ENCODE results near the gene QPCTL.
A peak's percentile ranks its signal among the peaks of the same experiment; 100 is the strongest.
"Not testable (repeated sequence)": the region's sequence is repeated elsewhere in the genome, so short reads cannot be mapped to it uniquely, and the experiment has no call there.

QPCTL gene

GRCh38 chr19:45676851-45677263, 15.6 kb upstream of the QPCTL start:
- peak; percentile 64 for DNase-seq (ENCODE audit: low spot score)

DNA sequence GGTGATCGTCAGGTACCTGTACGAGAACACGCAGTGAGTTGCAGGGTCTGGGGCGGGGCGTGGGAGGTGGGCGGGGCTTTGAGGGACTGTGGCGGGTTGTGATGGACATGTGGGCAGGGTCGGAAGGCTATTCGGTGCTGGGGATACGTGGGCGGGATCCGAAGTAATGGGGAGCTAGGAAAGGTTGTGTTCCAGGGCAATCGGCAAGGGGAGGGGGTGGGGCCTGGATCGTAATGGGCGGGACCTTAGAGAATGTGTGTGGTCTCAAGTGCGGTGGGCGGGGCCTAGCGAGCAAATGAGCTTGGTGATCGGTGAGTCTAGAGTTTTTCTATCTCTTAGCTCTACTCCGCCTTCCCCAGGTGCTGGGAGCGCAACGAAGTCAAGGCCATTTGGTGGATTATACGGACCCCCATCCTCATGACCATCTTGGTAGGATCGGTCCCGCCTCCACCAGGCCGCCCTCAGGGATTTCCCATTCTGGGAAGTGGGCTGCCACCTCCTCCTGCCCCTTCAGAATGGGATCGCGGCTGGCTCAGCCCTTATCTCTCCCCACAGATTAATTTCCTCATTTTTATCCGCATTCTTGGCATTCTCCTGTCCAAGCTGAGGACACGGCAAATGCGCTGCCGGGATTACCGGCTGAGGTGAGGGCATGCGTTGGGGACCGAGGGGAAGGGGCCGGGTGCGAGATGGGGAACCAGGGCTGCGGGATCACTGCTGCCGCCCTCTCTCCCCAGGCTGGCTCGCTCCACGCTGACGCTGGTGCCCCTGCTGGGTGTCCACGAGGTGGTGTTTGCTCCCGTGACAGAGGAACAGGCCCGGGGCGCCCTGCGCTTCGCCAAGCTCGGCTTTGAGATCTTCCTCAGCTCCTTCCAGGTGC, 14.9 kb upstream of the QPCTL start:
- peak; percentile 100 for DNase-seq (ENCODE audit: low spot score)

GRCh38 chr19:45681391-45682015, 11.0 kb upstream of the QPCTL start:
- peak; percentile 91 for DNase-seq (ENCODE audit: low spot score)

DNA sequence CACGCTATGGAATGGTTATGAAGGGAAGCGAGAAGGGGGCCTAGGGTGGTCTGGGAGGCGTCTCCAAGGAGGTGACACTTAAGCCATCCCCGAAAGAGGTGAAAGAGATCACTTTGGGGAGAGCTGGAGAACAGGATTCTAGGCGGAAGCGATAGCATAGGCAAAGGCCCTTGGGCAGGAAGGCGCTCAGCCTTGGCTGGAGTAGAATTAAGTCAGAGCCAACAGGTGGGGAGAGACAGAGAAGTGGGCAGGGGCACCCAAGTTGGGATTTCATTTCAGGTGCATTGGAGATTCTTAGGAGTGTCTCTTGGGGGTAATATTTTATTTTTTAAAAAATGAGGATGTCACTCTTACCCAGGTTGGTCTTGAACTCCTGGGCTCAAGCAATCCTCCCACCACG, 10.3 kb upstream of the QPCTL start:
- DNase-seq (ENCODE audit: low spot score), result no peak

DNA sequence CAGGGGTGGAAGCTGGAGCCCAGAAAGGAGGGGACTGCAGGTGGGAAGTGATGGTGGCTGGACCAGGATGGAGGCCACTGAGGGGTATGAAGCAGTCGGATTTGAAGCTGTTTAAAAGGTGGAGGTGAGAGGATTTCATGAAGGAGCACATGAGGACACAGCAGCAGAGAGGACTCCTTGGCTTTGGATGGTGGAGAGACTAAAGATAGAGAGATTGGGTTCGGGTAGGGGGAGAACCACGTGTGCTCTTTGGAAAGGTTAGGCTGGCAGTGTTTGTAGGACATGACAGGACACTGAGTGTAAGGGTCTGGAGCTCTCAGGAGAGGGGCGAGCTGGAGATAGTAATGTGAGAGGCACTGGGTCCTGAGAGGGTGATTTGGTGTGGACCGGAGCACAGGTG, 9.6 kb upstream of the QPCTL start:
- no peak for DNase-seq (ENCODE audit: low spot score)

- DNase-seq (ENCODE audit: low spot score), result not testable (repeated sequence)
Measured at GRCh38 chr19:45685045-45685444, 7.4 kb upstream of the QPCTL start.

DNA sequence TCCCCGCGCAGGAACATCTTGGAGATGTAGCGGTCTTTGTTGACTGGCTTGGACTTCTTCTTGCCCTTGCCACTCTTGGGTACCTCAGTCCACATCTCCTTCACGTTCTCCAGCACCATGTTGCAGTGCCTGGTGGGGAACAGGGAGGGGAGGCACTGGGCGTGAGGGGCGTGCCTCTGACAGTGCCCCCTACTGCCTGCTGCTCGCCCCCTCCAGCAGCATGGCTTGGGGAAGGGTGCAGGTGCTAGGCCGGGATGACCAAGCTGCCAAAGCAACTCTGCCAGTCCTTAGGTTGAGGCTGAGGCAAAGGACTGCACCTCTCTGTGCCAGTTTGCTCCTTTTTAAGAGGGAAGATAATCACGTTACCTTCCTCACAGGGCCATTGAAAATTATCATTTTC, 4.9 kb upstream of the QPCTL start:
- DNase-seq (ENCODE audit: low spot score), result no peak

- peak; percentile 98 for DNase-seq (ENCODE audit: low spot score)
Measured at GRCh38 chr19:45691516-45692186, 815 bp upstream of the QPCTL start, which contains the start of gene SNRPD2. Gene SNRPD2 (minus strand): TSS chr19:45691953. CDS start chr19:45691888, 65 bp downstream.

- DNase-seq (ENCODE audit: low spot score), result peak; percentile 77
Measured at GRCh38 chr19:45693106-45693788, 781 bp downstream of the QPCTL start.

DNA sequence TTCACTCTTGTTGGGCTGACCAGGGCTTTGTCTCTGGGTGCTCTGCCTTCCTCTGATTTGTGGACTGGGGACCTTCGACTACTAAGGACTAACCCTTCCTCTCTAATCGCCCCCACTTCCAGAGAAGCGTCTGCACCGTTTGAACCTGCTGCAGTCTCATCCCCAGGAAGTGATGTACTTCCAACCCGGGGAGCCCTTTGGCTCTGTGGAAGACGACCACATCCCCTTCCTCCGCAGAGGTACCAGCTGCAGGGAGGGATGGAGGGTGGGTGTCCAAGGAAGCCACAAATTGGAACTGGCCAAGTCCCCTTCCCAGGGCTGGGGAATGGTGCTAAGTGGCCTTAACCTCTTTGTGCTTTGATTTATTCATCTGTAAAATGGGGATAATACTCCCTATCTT, 9.2 kb downstream of the QPCTL start:
- DNase-seq (ENCODE audit: low spot score), result no peak

DNA sequence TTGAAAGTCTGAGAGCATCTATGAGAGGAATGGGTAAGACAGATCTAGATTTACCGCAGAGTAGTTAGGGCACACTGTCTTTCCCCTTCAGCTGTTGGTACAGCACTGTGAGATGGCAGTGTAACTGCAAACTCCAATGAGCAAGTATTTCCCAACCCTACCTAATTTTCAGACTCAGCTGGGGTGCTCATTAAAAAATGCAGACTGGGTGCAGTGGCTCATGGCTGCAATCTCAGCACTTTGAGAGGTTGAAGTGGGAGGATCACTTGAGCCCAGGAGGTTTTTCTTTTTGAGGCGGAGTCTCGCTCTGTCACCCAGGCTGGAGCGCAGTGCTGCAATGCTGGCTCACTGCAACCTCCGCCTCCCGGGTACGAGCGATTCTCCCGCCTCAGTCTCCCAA, 12.6 kb downstream of the QPCTL start:
- DNase-seq (ENCODE audit: low spot score), result no peak

DNA sequence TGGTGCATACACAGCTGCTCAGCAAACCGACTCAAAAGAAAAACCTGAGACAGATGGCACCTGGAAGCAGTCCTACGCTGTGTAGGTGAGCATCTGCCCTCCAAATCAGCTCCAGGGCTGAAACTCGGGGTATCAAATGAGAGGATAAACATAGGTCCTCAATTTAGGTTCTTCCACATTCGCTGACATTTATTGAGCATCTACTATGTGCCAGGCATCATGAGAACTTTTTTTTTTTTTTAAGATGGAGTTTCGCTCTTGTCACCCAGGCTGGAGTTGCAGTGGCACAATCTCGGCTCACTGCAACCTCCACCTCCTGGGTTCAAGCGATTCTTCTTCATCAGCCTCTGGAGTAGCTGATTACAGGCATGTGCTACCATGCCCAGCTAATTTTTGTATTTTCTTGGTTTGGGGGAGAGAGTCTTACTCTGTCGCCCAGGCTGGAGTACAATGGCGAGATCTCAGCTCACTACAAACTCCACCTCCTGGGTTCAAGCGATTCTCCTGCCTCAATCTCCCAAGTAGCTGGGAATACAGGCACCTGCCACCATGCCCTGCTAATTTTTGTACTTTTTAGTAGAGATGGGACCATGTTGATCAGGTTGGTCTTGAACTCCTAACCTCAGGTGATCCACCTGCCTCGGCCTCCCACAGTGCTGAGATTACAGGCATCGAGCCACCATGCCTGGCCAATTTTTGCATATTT, 13.4 kb downstream of the QPCTL start:
- DNase-seq (ENCODE audit: low spot score), result no peak

DNA sequence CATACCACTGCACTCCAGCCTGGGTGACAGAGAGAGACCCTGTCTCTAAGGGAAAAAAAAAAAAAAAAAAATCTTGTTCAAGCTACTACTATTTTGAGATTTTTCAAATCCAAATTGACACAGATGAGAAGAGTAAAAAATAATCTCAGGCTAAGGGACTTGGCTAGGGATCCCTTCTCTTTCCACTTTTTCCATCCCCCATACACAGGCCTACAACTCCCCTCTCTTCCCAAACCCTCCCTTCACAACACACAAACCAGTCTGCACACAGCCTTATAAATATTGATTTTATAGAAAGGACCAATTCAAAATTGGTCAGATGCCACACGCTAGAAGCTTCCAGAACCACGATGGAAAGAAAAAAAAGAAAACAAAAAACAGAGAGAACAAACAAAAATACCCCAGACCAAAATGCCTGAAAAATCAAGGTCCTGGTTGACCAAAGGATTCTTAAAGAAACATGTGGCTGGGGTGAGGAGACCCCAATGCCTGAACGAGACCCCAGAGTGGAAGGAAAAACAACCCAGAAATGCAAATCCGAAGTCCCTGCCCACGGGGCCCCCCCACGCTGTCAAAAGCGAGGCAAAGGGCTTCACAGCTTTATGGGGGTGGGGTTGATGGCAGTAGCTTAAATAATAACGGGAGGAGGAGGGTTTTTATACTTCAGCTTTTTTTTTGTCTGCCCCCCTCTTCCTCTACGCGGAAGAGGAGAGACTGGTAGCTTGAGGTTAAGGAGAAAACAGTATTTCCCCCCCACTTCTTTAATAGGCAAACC, 18.1 kb downstream of the QPCTL start:
- DNase-seq (ENCODE audit: low spot score), result no peak

DNA sequence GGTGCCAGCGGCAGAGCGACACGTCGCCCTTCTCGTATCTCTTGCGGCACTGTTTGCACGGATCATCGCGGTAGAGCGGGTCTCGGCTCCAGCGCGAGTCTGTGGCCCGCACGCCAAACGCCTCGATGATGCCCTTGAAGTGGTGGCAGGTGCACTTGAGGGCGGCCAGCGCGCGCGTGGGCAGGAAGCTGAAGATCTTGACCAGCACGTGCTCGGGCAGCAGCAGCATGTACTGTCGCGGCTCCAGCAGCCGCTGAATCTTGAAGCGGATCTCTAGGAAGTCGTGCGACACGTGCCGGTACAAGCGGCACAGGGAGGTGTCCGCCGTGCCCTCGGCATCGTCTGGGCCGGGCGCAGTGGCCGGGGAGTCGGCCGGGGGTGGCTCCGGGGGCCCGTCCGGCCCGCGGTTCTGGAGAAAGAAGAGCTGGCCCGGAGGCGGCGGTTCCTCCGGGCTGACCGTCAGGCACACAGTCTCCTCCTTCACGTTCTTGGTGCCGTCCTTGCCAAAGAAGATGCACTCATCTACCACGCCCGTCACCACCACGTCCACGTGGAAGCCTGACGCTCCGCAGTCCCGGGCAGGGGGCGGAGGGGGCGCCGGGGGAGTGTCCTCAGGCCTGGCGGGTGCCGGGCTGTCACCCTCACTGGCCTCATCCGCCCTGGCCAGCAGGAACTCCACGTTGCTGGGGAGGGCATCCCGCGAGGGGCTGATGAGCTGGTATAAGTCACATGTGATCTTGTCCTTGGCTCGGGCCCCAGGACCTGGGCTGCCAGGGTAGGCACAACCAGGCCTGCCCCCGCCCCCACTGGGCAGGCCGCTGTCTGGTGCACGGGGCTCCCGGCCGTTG, 19.6 kb downstream of the QPCTL start:
- DNase-seq (ENCODE audit: low spot score), result no peak

DNA sequence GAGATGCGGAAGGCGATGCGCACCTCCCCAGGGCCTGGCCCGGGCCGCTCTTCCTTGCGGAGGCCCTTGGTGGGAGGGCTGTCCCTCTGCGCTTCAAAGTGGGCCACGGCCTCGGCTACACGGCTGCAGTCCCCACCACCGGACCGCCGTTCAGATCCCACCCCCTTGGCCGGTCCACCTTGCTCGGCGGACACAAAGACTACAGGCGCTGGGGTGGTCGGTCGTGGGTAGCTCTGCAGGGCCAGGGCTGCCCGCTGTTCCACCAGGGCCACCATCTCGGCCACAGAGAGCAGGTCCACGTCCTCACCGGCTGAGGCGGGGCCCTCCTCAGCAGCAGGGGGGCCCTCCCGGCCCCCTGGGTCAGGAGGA, 20.2 kb downstream of the QPCTL start:
- DNase-seq (ENCODE audit: low spot score), result no peak

- DNase-seq (ENCODE audit: low spot score), result no peak
Measured at GRCh38 chr19:45713141-45713540, 20.7 kb downstream of the QPCTL start.

DNA sequence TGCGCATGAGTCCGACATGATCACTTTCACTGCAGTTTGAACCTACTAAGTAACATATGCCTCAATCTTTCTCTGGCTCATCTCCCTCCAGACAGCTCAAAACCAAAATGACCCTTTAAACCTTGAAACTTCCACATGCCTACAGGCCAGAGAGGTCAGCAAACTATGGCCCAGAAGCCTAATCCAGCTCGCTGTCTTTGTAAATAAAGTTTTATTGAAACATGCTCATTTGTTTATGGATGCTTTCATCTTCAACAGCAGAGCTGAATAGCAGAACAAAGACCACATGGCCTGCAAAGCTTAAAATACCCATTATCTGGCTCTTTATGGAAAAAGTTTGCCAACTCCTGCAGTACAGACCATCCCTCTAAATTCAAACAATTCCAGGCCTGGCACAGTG, 22.7 kb downstream of the QPCTL start:
- no peak for DNase-seq (ENCODE audit: low spot score)

- peak; percentile 68 for DNase-seq (ENCODE audit: low spot score)
Measured at GRCh38 chr19:45716359-45717130, 24.1 kb downstream of the QPCTL start.

All from SW480 (cell line).